Liver (tissue), 9 donors: Measurements from ENCODE around the gene ICA1L. TPM values are rescaled to one million over a fixed set of nuclear protein-coding genes. Genes with fewer than 3 reads are reported as not detected.

Source experiments
- DNase-seq: peaks from one replicate; pipeline ENCODE4 v3.0.0-alpha.2; 2017; ENCODE audit warnings: low spot score
- H3K27ac ChIP-seq, 2 donors: one replicate each; pipeline ENCODE4 v1.7.0; 2013; ENCODE audit warnings: inconsistent platforms in 2 of 2, low read length in 2 of 2, control low read depth in 1 of 2, low read depth in 1 of 2, mild to moderate bottlenecking in 1 of 2
- H3K27me3 ChIP-seq, 4 donors: one replicate each; pipeline versions ENCODE4 v1.6.1 to v1.7.0; 2013; ENCODE audit warnings: low read length in 3 of 4, inconsistent platforms in 1 of 4, mild to moderate bottlenecking in 1 of 4, moderate library complexity in 1 of 4; ENCODE audit not compliant: control insufficient read depth in 4 of 4, insufficient read depth in 4 of 4
- H3K36me3 ChIP-seq, 4 donors: one replicate each; pipeline versions ENCODE4 v1.6.1 to v1.7.0; 2013; ENCODE audit warnings: low read length in 3 of 4, mild to moderate bottlenecking in 3 of 4, low read depth in 1 of 4, moderate library complexity in 1 of 4; ENCODE audit not compliant: control insufficient read depth in 4 of 4, insufficient read depth in 3 of 4
- H3K4me1 ChIP-seq, 4 donors: one replicate each; pipeline versions ENCODE4 v1.6.1 to v1.7.0; 2013; ENCODE audit warnings: low read length in 3 of 4, mild to moderate bottlenecking in 3 of 4, moderate library complexity in 1 of 4; ENCODE audit not compliant: control insufficient read depth in 4 of 4, insufficient read depth in 4 of 4
- H3K4me3 ChIP-seq, 3 donors: one replicate each; pipeline versions ENCODE4 v1.6.1 to v1.7.0; 2013; ENCODE audit warnings: low read length in 3 of 3, control low read depth in 1 of 3, low read depth in 1 of 3, mild to moderate bottlenecking in 1 of 3
- H3K9ac ChIP-seq, 2 donors: one replicate each; pipeline ENCODE4 v1.7.0; 2013; ENCODE audit warnings: low read length in 2 of 2, mild to moderate bottlenecking in 2 of 2, moderate library complexity in 2 of 2, control low read depth in 1 of 2, low read depth in 1 of 2
- H3K9me3 ChIP-seq, 4 donors: one replicate each; pipeline versions ENCODE4 v1.6.1 to v1.7.0; 2013; ENCODE audit warnings: low read length in 3 of 4; ENCODE audit not compliant: control insufficient read depth in 4 of 4
- CTCF ChIP-seq: fragments of 150-350 bp; IDR thresholded peaks from 2 replicates; pipeline ENCODE4 v1.5.1; 2017; ENCODE audit warnings: improper control_type of control experiment, low read depth, low read length; ENCODE audit not compliant: missing input control
- FOXA1 ChIP-seq: IDR thresholded peaks from 2 replicates; pipeline ENCODE4 v1.6.1; 2016; ENCODE audit warnings: antibody characterized with exemption
- FOXA2 ChIP-seq: IDR thresholded peaks from 2 replicates; pipeline ENCODE4 v1.6.1; 2016; ENCODE audit warnings: antibody characterized with exemption
- GABPA ChIP-seq, 2 donors: IDR thresholded peaks in 1 of 2; conservative IDR thresholded peaks in 1 of 2; 2 replicates each; pipeline ENCODE4 v1.6.1; 2016; ENCODE audit warnings: antibody characterized with exemption in 2 of 2, mild to moderate bottlenecking in 1 of 2, moderate library complexity in 1 of 2
- HNF4G ChIP-seq: IDR thresholded peaks from 2 replicates; pipeline ENCODE4 v1.6.1; 2016; ENCODE audit warnings: antibody characterized with exemption
- MAX ChIP-seq: IDR thresholded peaks from 2 replicates; pipeline ENCODE4 v1.6.1; 2016; ENCODE audit warnings: antibody characterized with exemption
- NR2F2 ChIP-seq: IDR thresholded peaks from 2 replicates; pipeline ENCODE4 v1.6.1; 2016; ENCODE audit warnings: antibody characterized with exemption
- RAD21 ChIP-seq, 2 donors: IDR thresholded peaks; 2 replicates each; pipeline ENCODE4 v1.6.1; 2016; ENCODE audit warnings: antibody characterized with exemption in 2 of 2, mild to moderate bottlenecking in 2 of 2
- REST ChIP-seq: IDR thresholded peaks from 2 replicates; pipeline ENCODE4 v1.6.1; 2016; ENCODE audit warnings: antibody characterized with exemption, mild to moderate bottlenecking
- RXRA ChIP-seq, 2 donors: IDR thresholded peaks; 2 replicates each; pipeline ENCODE4 v1.6.1; 2017 to 2018; ENCODE audit warnings: antibody characterized with exemption in 2 of 2, mild to moderate bottlenecking in 1 of 2
- TAF1 ChIP-seq: conservative IDR thresholded peaks from 2 replicates; pipeline ENCODE4 v1.6.1; 2016; ENCODE audit warnings: antibody characterized with exemption, mild to moderate bottlenecking
- YY1 ChIP-seq: IDR thresholded peaks from 2 replicates; pipeline ENCODE4 v1.6.1; 2016; ENCODE audit warnings: antibody characterized with exemption, mild to moderate bottlenecking
- WGBS: extraction: QIAGEN DNeasy Blood & Tissue Kit; methylation state at CpG from one replicate; pipeline ENCODE4 v1.1.7; 2013; 5-methylcytosine and 5-hydroxymethylcytosine counted together
- polyA plus RNA-seq, 2 donors: library from polyadenylated mRNA; stranded (reverse) in 1 of 2; unstranded in 1 of 2; fragments of 200-250 nt in 1 of 2; fragments of >200 nt in 1 of 2; fragmentation: Nextera tagmentation in 1 of 2; extraction: Ambion mirVana in 1 of 2; gene quantifications; one replicate each; pipeline versions ENCODE4 v1.2.1 to v1.2.3, GENCODE V29; 2013 to 2015
- total RNA-seq, 2 donors: library from RNA; depleted of rRNA; stranded (reverse); fragments of >200 nt; gene quantifications; one replicate each; pipeline ENCODE4 v1.2.3, GENCODE V29; 2014
- TF ChIP-seq, protein P1 (sequence below): IDR thresholded peaks from 2 replicates; pipeline ENCODE4 v1.6.1; 2016; ENCODE audit warnings: antibody characterized with exemption
- donor health status: healthy.
- donor health status: healthy.
- donor health status: healthy.
- donor health status: healthy.
- donor health status: healthy.

Gene ICA1L
- total and polyA plus RNA-seq, 4 donors: 0.15 to 1.7 (median 0.79) TPM

- TF ChIP-seq YY1 (no peak), REST (no peak)
Observed at GRCh38 chr2:202841090-202841867, 30.3 kb downstream of the ICA1L start (continued).

- DNase-seq: peak; percentile 42
- H3K9ac ChIP-seq: no peak overlapping the region
- H3K4me3 ChIP-seq: no peak overlapping the region
- WGBS: 24% methylated on average over 6 of the region's 6 CpGs
- no peaks in the 10 kb centered on the region for H3K27me3 ChIP-seq
- no peaks in the 10 kb centered on the region for H3K9me3 ChIP-seq
- H3K36me3 ChIP-seq: no peaks in the 10 kb centered on the region
- no peak overlapping the region for H3K27ac ChIP-seq
- TF ChIP-seq RXRA (IDR thresholded peaks at IDR 0.05) (peak in 1 of 2 donors; percentile 7), FOXA2 (peak; percentile 5), CTCF (peak; percentile 63), RAD21 (IDR thresholded peaks at IDR 0.05) (peak; percentile 95 to 96)
- TF ChIP-seq, protein P1, sequence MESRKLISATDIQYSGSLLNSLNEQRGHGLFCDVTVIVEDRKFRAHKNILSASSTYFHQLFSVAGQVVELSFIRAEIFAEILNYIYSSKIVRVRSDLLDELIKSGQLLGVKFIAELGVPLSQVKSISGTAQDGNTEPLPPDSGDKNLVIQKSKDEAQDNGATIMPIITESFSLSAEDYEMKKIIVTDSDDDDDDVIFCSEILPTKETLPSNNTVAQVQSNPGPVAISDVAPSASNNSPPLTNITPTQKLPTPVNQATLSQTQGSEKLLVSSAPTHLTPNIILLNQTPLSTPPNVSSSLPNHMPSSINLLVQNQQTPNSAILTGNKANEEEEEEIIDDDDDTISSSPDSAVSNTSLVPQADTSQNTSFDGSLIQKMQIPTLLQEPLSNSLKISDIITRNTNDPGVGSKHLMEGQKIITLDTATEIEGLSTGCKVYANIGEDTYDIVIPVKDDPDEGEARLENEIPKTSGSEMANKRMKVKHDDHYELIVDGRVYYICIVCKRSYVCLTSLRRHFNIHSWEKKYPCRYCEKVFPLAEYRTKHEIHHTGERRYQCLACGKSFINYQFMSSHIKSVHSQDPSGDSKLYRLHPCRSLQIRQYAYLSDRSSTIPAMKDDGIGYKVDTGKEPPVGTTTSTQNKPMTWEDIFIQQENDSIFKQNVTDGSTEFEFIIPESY: no peak
- H3K4me1 ChIP-seq: no peaks in the 10 kb centered on the region
Observed at GRCh38 chr2:202831242-202832220, 40.0 kb downstream of the ICA1L start.

- Histone ChIP-seq H3K27me3 (no peaks in the 10 kb centered on the region), H3K4me1 (no peaks in the 10 kb centered on the region), H3K9me3 (no peaks in the 10 kb centered on the region), H3K36me3 (no peaks in the 10 kb centered on the region), H3K27ac (no peak overlapping the region), H3K4me3 (no peak overlapping the region), H3K9ac (no peak overlapping the region)
- DNase-seq: no peak
- 96% methylated on average over 1 of the region's 1 CpG for WGBS
- TF ChIP-seq FOXA2 (no peak), REST (no peak), HNF4G (no peak), RAD21 (IDR thresholded peaks at IDR 0.05) (no peak), NR2F2 (no peak), FOXA1 (no peak), GABPA (IDR thresholded peaks at IDR 0.05 in 1 of 2, conservative IDR thresholded peaks at IDR 0.05 in 1 of 2) (no peak), RXRA (IDR thresholded peaks at IDR 0.05) (no peak), MAX (no peak), TAF1 (no peak)
- TF ChIP-seq, protein P1: no peak
Observed at GRCh38 chr2:202824901-202825300, 46.7 kb downstream of the ICA1L start.
